BJ (cell line): Measurements from ENCODE around the gene ABCB11. TPM values are rescaled to one million over a fixed set of nuclear protein-coding genes. Genes with fewer than 3 reads are reported as not detected.

Experiments
- CTCF ChIA-PET: fragments of 350-600 bp; formaldehyde crosslinking; extraction: SDS; loops from one replicate; lab custom pipeline; 2021; ENCODE audit warnings: antibody characterized with exemption, inconsistent platforms; lab: Yijun Ruan, JAX
- POLR2A ChIA-PET: fragments of 300-600 bp; sonication (Branson Sonifier 250); formaldehyde crosslinking; extraction: SDS; loops from one replicate; lab custom pipeline; 2021; ENCODE audit warnings: antibody characterized with exemption; lab: Charles Lee
- DNase-seq: peaks from one replicate; pipeline ENCODE4 v3.0.0-alpha.2; 2011; ENCODE audit warnings: low read depth
- H3K27me3 ChIP-seq: 2 replicates; pipeline ENCODE4 v1.6.0; 2011; ENCODE audit warnings: low read length; ENCODE audit not compliant: control insufficient read depth, insufficient read depth
- H3K36me3 ChIP-seq: 2 replicates; pipeline ENCODE4 v1.5.1; 2011; ENCODE audit warnings: low read length; ENCODE audit not compliant: control insufficient read depth, insufficient read depth
- H3K4me3 ChIP-seq: 2 replicates; pipeline ENCODE4 v1.5.1; 2011; ENCODE audit warnings: low read depth, mild to moderate bottlenecking, control low read depth, low read length
- polyA plus RNA-seq: library from polyadenylated mRNA; depleted of rRNA; stranded (reverse); fragments of >200 nt; gene quantifications from 2 replicates; pipeline ENCODE4 v1.2.3, GENCODE V29; 2011
- TF ChIP-seq, protein P1 (sequence below): IDR thresholded peaks from 2 replicates; pipeline ENCODE4 v1.5.1; 2011; ENCODE audit warnings: low read depth, mild to moderate bottlenecking, control low read depth, inconsistent platforms, low read length, moderate library complexity; ENCODE audit not compliant: insufficient read depth

The ABCB11 gene
- polyA plus RNA-seq, 1 experiment = not detected

- no peak for DNase-seq
- CTCF ChIA-PET = interaction anchor here (1.0 to 1.2 kb wide), 2 partner anchors 9 to 15 kb away, joined by 3 to 5 read pairs; no protein-coding TSS in a partner anchor
- TF ChIP-seq, protein P1, sequence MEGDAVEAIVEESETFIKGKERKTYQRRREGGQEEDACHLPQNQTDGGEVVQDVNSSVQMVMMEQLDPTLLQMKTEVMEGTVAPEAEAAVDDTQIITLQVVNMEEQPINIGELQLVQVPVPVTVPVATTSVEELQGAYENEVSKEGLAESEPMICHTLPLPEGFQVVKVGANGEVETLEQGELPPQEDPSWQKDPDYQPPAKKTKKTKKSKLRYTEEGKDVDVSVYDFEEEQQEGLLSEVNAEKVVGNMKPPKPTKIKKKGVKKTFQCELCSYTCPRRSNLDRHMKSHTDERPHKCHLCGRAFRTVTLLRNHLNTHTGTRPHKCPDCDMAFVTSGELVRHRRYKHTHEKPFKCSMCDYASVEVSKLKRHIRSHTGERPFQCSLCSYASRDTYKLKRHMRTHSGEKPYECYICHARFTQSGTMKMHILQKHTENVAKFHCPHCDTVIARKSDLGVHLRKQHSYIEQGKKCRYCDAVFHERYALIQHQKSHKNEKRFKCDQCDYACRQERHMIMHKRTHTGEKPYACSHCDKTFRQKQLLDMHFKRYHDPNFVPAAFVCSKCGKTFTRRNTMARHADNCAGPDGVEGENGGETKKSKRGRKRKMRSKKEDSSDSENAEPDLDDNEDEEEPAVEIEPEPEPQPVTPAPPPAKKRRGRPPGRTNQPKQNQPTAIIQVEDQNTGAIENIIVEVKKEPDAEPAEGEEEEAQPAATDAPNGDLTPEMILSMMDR = no peak
- no peaks in the 10 kb centered on the region; the same call in 1 of the 2 replicates for H3K27me3 ChIP-seq
- POLR2A ChIA-PET = no interaction called here
- H3K36me3 ChIP-seq = no peaks in the 10 kb centered on the region
- H3K4me3 ChIP-seq = no peak overlapping the region
Measured at GRCh38 chr2:168971261-168971660, 59.9 kb downstream of the ABCB11 start.

- POLR2A ChIA-PET = no interaction called here
Measured at GRCh38 chr2:168970711-168971233, 60.4 kb downstream of the ABCB11 start.

DNA sequence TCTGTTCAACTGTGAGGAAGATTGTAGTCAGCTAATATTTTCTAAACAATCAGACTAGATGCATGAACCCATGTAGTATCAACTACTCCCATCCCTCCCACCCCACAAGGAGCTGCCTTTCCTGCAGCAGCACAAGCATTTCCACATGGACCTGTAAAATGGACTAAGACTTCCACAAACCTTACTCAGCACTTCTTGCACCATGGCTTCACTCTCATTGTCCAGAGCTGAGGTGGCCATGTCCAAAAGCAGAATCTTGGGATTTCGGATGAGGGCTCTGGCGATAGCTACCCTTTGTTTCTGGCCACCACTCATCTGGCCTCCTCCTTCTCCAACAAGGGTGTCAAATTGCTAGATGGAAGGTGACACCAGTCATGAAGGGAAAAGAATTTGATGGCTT, 61.3 kb downstream of the ABCB11 start:
- TF ChIP-seq, protein P1 = no peak
- ChIA-PET POLR2A (no interaction called here), CTCF (interaction anchor here (0.6 to 1.7 kb wide), 6 partner anchors 9 to 162 kb away, joined by 3 to 6 read pairs (median 4); no protein-coding TSS in a partner anchor)
- no peaks in the 10 kb centered on the region; the same call in 1 of the 2 replicates for H3K27me3 ChIP-seq
- no peak for DNase-seq
- H3K36me3 ChIP-seq = no peaks in the 10 kb centered on the region
- no peak overlapping the region for H3K4me3 ChIP-seq

More at GRCh38 chr2:168970711-168971233, 60.4 kb downstream of the ABCB11 start:
- TF ChIP-seq, protein P1 = no peak
- Histone ChIP-seq H3K27me3 (no peaks in the 10 kb centered on the region; the same call in 1 of the 2 replicates), H3K4me3 (no peak overlapping the region), H3K36me3 (no peaks in the 10 kb centered on the region)
- no peak for DNase-seq
- CTCF ChIA-PET = interaction anchor here (1.0 to 1.4 kb wide), 4 partner anchors 8 to 161 kb away, joined by 3 to 6 read pairs (median 4); no protein-coding TSS in a partner anchor

- POLR2A ChIA-PET = no interaction called here
- CTCF ChIA-PET = interaction anchor here (2.1 kb wide), 1 partner anchor 163 kb away, joined by 7 read pairs; no protein-coding TSS in a partner anchor
- Histone ChIP-seq H3K27me3 (no peaks in the 10 kb centered on the region; the same call in 1 of the 2 replicates), H3K36me3 (no peaks in the 10 kb centered on the region), H3K4me3 (no peak overlapping the region)
- TF ChIP-seq, protein P1 = no peak
- DNase-seq = no peak
Measured at GRCh38 chr2:168968342-168968741, 62.8 kb downstream of the ABCB11 start.

GRCh38 chr2:168964251-168964807, 66.8 kb downstream of the ABCB11 start:
- DNase-seq = no peak

More at GRCh38 chr2:168964251-168964807, 66.8 kb downstream of the ABCB11 start:
- ChIA-PET CTCF (interaction anchor here (0.6 kb wide), 1 partner anchor 1172 kb away, joined by 3 read pairs; no protein-coding TSS in a partner anchor), POLR2A (no interaction called here)
- TF ChIP-seq, protein P1 = no peak
- Histone ChIP-seq H3K4me3 (no peak overlapping the region), H3K27me3 (no peaks in the 10 kb centered on the region; the same call in 1 of the 2 replicates), H3K36me3 (no peaks in the 10 kb centered on the region)
